NB4 (cell line): ENCODE measurements around the gene HSD17B2.

Experiments
- DNase-seq: peaks from one replicate; pipeline ENCODE4 v3.0.0; 2010; ENCODE audit warnings: low read depth
- H3K4me3 ChIP-seq: one replicate; pipeline ENCODE4 v1.5.1; 2011; ENCODE audit warnings: mild to moderate bottlenecking, low read depth, low read length, moderate library complexity
- MYC ChIP-seq: IDR thresholded peaks from 2 replicates; pipeline ENCODE4 v1.6.1; 2011; ENCODE audit warnings: low read depth, low read length
- POLR2A ChIP-seq: IDR thresholded peaks from 2 replicates; pipeline ENCODE4 v1.6.1; 2011; ENCODE audit warnings: mild to moderate bottlenecking; ENCODE audit not compliant: insufficient read length; ENCODE audit errors: extremely low read depth
- TF ChIP-seq, protein P1 (sequence below): IDR thresholded peaks from one replicate; pipeline ENCODE4 v1.5.1; 2012; ENCODE audit warnings: low read depth, low read length
- TF ChIP-seq, protein P2 (sequence below): IDR thresholded peaks from 2 replicates; pipeline ENCODE4 v1.6.1; 2011; ENCODE audit warnings: low read depth, low read length

HSD17B2 gene

DNA sequence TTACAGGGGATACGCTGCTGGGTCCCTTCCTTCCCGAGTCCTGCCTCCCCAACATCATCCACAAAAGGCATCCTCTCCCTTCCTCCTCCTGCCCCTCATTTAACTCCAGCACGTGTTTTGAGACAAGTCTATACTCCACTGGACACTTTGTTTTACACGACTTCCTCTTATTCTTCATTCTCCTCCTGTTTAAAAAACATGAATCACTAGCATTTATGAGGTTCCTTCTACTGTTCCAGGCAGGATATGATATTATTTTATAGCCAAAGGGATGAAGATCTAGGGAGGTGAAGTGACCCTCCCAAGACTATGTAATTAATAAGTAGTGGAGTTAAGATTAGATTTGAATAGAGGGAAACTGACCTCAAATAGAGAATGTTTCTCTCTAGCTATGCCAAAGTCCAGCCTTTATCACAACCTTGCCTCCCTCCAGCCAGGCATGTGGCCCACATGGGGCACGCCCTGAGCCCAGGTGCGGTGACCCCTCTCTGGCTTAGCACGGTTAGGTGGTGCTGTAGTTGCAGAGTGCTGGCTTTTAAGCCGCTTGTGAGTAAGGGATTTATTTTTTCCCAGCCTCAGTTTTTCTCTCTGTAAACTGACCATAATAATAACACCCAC is 1.3 kb upstream of the HSD17B2 start:
- H3K4me3 ChIP-seq, result no peak overlapping the region
- peak; percentile 19 for DNase-seq
- TF ChIP-seq, protein P1, sequence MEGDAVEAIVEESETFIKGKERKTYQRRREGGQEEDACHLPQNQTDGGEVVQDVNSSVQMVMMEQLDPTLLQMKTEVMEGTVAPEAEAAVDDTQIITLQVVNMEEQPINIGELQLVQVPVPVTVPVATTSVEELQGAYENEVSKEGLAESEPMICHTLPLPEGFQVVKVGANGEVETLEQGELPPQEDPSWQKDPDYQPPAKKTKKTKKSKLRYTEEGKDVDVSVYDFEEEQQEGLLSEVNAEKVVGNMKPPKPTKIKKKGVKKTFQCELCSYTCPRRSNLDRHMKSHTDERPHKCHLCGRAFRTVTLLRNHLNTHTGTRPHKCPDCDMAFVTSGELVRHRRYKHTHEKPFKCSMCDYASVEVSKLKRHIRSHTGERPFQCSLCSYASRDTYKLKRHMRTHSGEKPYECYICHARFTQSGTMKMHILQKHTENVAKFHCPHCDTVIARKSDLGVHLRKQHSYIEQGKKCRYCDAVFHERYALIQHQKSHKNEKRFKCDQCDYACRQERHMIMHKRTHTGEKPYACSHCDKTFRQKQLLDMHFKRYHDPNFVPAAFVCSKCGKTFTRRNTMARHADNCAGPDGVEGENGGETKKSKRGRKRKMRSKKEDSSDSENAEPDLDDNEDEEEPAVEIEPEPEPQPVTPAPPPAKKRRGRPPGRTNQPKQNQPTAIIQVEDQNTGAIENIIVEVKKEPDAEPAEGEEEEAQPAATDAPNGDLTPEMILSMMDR, result no peak
- TF ChIP-seq, protein P2, sequence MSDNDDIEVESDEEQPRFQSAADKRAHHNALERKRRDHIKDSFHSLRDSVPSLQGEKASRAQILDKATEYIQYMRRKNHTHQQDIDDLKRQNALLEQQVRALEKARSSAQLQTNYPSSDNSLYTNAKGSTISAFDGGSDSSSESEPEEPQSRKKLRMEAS, result peak; percentile 39; the same call in 1 of the 2 replicates

DNA sequence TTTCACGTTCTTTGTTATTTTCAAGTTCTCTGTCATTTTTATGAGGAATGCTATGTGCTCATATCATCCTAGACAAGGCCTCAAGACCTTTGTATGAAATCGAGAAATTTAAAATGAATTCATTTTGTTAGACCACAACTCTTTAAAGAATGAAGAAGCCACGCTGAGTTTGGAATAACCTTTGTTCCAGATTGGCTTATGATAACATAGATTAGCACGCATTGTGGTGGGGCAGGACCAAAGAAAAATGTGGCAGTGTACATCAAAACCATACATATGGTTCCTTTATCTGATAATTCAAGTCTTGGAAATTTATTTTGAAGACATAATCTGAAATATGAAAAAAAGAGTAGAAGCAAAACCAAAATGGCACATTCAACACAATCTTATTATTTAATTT is 2.2 kb downstream of the HSD17B2 start:
- DNase-seq, result no peak
- TF ChIP-seq MYC (no peak), POLR2A (no peak)
- TF ChIP-seq, protein P2, result no peak
- TF ChIP-seq, protein P1, result no peak
- H3K4me3 ChIP-seq, result no peak overlapping the region

DNA sequence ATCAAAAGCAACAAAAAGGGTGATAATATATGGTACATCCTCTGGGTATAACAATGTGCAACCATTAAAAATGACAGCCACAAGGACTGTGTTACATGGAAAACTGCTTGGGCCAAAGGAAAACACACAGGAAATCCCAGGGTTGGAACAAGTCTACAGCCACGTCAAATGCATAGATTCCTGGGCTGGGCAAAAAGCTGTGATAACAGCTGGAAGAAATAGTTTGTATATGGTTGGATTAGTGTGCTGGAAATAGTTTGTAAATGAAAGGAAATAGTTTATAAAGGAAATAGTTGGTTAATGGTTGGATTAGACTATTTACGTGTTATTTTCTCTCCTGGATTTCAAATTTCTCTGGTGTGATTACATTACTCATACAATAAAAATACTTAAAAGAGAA is 2.6 kb downstream of the HSD17B2 start:
- no peak overlapping the region for H3K4me3 ChIP-seq
- TF ChIP-seq, protein P2, result no peak
- TF ChIP-seq, protein P1, result no peak
- TF ChIP-seq POLR2A (no peak), MYC (no peak)
- DNase-seq, result no peak

DNA sequence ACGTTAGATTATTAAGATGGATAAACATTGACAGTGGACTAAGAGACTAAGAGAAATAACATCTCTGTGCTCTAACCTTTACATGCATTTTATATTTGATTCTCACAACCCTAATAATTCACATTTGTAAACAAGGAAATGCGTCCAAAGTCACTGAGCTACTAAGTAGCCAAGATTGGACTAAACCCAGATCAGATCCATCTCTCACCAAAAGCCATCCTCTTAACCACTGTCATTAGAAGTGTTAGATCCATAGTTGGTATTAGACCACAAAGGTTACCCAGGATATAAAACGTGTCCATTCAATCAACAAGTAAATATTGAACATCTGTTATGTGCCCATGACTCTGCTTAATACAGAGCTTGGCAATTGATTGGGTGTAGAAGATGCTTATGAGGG is 5.2 kb downstream of the HSD17B2 start:
- no peak for DNase-seq
- TF ChIP-seq, protein P1, result no peak
- TF ChIP-seq, protein P2, result no peak
- TF ChIP-seq POLR2A (no peak), MYC (no peak)
- H3K4me3 ChIP-seq, result no peak overlapping the region

DNA sequence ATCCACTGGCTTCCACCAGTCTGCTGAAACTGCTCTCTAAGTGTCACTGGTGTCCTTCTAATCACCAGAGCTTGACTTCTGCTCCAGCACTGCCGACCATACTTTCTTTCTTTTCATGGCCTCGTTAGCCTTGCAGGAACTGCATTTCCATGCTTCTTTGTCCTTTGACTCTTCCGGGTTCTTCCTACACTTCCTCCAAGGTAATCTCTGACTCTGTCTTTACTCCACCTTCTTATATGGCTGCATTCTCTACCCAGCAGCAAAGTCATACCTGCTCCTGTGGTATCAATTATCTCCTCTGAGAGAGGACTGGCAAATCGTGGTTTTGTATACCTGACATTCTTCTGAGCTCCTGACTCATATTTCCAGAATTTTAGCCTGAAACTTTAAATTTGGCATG is 6.5 kb downstream of the HSD17B2 start:
- TF ChIP-seq, protein P1, result no peak
- TF ChIP-seq, protein P2, result no peak
- no peak for TF ChIP-seq POLR2A
- TF ChIP-seq MYC, result no peak
- no peak overlapping the region for H3K4me3 ChIP-seq
- no peak for DNase-seq

DNA sequence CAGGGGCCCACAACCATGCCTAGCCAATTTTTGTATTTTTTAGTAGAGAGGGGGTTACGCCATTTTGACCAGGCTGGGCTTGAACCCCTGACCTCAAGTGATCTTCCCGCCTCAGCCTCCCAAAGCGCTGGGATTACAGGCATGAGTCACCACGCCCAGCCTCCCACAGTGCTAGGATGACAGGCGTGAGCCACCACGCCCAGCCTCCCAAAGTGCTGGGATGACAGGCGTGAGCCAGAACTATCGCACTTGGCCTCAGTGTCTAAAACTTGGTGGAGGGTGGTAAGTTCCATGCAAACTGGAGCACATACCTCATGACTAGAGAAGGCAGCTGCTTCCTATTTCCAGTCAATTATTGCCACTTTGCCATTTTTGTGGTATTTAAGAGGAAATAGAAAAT is 7.1 kb downstream of the HSD17B2 start:
- TF ChIP-seq, protein P1, result no peak
- TF ChIP-seq MYC (no peak), POLR2A (no peak)
- TF ChIP-seq, protein P2, result no peak
- DNase-seq, result no peak

More for the DNA sequence above, 7.1 kb downstream of the HSD17B2 start:
- no peak overlapping the region for H3K4me3 ChIP-seq
